Measurements from ENCODE around the gene ARHGAP31. TPM values are rescaled to one million over a fixed set of nuclear protein-coding genes. Genes with fewer than 3 reads are reported as not detected.

Gene ARHGAP31
- polyA plus RNA-seq, 4 donors: 0.89 to 6.4 (median 4.0) TPM

DNA sequence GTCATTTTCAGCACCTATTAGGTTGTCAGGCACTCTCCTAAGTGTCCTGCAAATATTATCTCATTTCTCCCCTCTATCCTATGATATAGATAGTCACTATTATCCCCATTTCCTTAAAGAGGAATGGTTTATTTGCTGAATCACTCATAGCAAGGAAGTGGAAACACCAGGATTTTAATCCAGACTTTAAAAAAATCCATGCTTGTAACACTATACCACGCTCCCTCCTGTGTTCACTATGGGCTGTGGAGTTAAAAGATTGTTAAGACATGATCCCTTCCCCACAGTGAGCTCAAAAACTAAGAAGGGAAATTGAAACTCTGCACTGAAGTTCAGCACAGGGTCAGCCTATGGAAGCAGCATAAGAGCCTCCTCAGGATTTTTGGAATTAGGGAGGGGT is 109.0 kb downstream of the ARHGAP31 start:
- no peak for FAIRE-seq
- Histone ChIP-seq H3K4me1 (ENCODE audit: control insufficient read depth in 3 of 3, insufficient read depth in 2 of 3, low read depth in 1 of 3, low read length in 2 of 3) (no peaks in the 10 kb centered on the region), H3K36me3 (ENCODE audit: control insufficient read depth in 3 of 3, insufficient read depth in 2 of 3, low read depth in 1 of 3, low read length in 3 of 3) (peaks cover 0 to 8% (median 6%) of the 10 kb centered on the region in 3 donors), H3K4me3 (ENCODE audit: low read depth in 1 of 3, low read length in 3 of 3) (no peak overlapping the region), H3K27ac (ENCODE audit: low read depth in 1 of 3, low read length in 2 of 3) (no peak overlapping the region), H3K9me3 (ENCODE audit: control insufficient read depth in 2 of 2, insufficient read depth in 1 of 2, low read depth in 1 of 2, low read length in 1 of 2) (no peaks in the 10 kb centered on the region), H3K27me3 (ENCODE audit: control insufficient read depth in 3 of 3, insufficient read depth in 3 of 3, low read length in 3 of 3) (no peaks in the 10 kb centered on the region)
- 79 to 91% (median 89%) methylated on average over 1 of the region's 1 CpG for WGBS, 3 donors
- DNase-seq: no peak

- H3K27ac ChIP-seq (ENCODE audit: low read depth in 1 of 3, low read length in 2 of 3): no peak overlapping the region
- H3K4me1 ChIP-seq (ENCODE audit: control insufficient read depth in 3 of 3, insufficient read depth in 2 of 3, low read depth in 1 of 3, low read length in 2 of 3): no peaks in the 10 kb centered on the region
- H3K4me3 ChIP-seq (ENCODE audit: low read depth in 1 of 3, low read length in 3 of 3): no peak overlapping the region
- H3K36me3 ChIP-seq (ENCODE audit: control insufficient read depth in 3 of 3, insufficient read depth in 2 of 3, low read depth in 1 of 3, low read length in 3 of 3): peaks cover 0 to 8% (median 6%) of the 10 kb centered on the region in 3 donors
- FAIRE-seq: no peak
- 79 to 95% (median 85%) methylated on average over 2 of the region's 2 CpGs for WGBS, 3 donors
- no peaks in the 10 kb centered on the region for H3K27me3 ChIP-seq (ENCODE audit: control insufficient read depth in 3 of 3, insufficient read depth in 3 of 3, low read length in 3 of 3)
- H3K9me3 ChIP-seq (ENCODE audit: control insufficient read depth in 2 of 2, insufficient read depth in 1 of 2, low read depth in 1 of 2, low read length in 1 of 2): no peaks in the 10 kb centered on the region
- DNase-seq: no peak
These were observed 111.1 kb downstream of the ARHGAP31 start for GRCh38 chr3:119405315-119405714.

DNA sequence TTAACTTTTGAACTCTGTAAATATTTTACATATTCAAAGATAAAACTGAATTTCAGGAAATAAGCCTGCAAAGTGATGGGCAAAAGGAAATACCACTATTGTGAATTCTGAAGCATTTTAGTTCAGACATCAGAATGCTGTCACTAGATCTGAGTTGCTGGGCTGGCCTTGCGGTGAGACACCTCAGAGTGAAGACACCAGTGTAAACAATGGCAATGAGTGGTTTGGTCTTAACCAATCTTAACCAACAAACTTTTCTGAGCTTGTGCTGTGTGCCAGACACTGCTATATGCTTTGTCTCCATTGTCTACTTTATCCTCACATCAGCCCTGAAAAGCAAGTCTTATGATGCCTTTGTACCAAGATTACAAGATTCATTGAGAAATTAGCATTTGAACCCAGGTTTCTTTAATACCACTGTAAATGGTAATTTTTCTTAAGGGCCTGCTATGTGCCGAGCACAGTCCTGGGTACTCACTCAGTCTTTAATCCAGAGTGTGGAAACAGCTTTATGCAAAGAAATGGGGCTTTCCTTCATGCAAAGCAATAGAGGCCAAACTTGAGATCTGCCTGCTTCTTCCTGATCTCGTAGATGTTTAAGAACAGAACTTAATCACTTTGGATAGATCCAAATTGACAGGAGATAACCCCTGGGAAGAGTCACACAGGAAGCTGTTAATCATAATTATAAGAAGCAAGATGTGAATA is 114.2 kb downstream of the ARHGAP31 start:
- Histone ChIP-seq H3K27me3 (ENCODE audit: control insufficient read depth in 3 of 3, insufficient read depth in 3 of 3, low read length in 3 of 3) (no peaks in the 10 kb centered on the region), H3K27ac (ENCODE audit: low read depth in 1 of 3, low read length in 2 of 3) (no peak overlapping the region), H3K9me3 (ENCODE audit: control insufficient read depth in 2 of 2, insufficient read depth in 1 of 2, low read depth in 1 of 2, low read length in 1 of 2) (no peaks in the 10 kb centered on the region), H3K36me3 (ENCODE audit: control insufficient read depth in 3 of 3, insufficient read depth in 2 of 3, low read depth in 1 of 3, low read length in 3 of 3) (peaks cover 0 to 2% (median 0%) of the 10 kb centered on the region in 3 donors), H3K4me3 (ENCODE audit: low read depth in 1 of 3, low read length in 3 of 3) (no peak overlapping the region), H3K4me1 (ENCODE audit: control insufficient read depth in 3 of 3, insufficient read depth in 2 of 3, low read depth in 1 of 3, low read length in 2 of 3) (no peaks in the 10 kb centered on the region)
- FAIRE-seq (no peak), DNase-seq (no peak)
- WGBS, 3 donors: 74 to 85% (median 84%) methylated on average over 3 of the region's 3 CpGs

DNA sequence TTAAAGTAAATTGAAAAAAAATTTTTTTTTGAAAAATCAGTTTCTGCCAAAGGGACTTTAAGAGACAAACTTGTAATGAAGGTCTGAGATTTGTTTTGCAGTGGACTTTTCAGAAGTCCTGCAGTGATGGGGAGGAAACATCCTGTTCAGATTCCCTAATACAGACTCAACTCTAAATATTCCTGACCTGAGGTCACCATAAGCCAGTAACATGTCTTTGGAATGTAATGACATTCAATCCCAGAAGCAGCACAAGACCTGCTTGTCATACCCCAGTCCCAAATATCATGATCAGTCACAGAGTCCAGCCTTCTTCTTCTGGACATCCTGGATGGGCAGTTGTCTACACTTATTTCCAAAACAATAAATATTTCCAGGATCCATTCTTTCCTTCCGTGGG is 115.7 kb downstream of the ARHGAP31 start:
- Histone ChIP-seq H3K27ac (ENCODE audit: low read depth in 1 of 3, low read length in 2 of 3) (no peak overlapping the region), H3K4me1 (ENCODE audit: control insufficient read depth in 3 of 3, insufficient read depth in 2 of 3, low read depth in 1 of 3, low read length in 2 of 3) (no peaks in the 10 kb centered on the region), H3K4me3 (ENCODE audit: low read depth in 1 of 3, low read length in 3 of 3) (no peak overlapping the region), H3K27me3 (ENCODE audit: control insufficient read depth in 3 of 3, insufficient read depth in 3 of 3, low read length in 3 of 3) (no peaks in the 10 kb centered on the region), H3K36me3 (ENCODE audit: control insufficient read depth in 3 of 3, insufficient read depth in 2 of 3, low read depth in 1 of 3, low read length in 3 of 3) (peaks cover 0 to 12% (median 0%) of the 10 kb centered on the region in 3 donors), H3K9me3 (ENCODE audit: control insufficient read depth in 2 of 2, insufficient read depth in 1 of 2, low read depth in 1 of 2, low read length in 1 of 2) (no peaks in the 10 kb centered on the region)
- FAIRE-seq (no peak), DNase-seq (no peak)
- WGBS, 3 donors: 88 to 97% (median 90%) methylated on average over 1 of the region's 1 CpG

DNA sequence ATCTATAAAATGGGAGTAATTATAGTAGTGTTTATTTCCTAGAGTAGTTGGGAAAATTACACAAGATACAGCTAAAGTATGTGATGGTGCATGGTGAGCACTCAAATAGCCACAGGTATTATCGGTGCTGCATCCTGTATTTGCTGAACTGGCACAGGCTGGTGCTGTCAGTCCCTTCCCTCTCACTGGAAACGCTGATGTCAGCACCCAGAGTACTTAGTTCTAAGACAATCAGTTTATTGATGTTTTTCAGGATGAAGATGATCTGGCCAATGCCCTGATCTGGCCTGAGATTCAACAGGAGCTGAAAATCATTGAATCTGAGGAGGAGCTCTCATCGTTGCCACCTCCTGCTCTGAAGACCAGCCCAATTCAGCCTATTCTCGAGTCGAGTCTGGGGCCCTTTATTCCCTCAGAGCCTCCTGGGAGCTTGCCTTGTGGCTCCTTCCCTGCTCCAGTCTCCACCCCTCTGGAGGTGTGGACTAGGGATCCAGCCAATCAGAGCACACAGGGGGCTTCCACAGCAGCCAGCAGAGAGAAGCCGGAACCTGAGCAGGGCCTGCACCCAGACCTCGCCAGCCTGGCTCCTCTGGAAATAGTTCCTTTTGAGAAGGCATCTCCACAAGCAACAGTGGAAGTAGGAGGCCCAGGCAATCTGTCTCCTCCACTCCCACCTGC is 119.6 kb downstream of the ARHGAP31 start:
- Histone ChIP-seq H3K36me3 (ENCODE audit: control insufficient read depth in 3 of 3, insufficient read depth in 2 of 3, low read depth in 1 of 3, low read length in 3 of 3) (peaks cover 0 to 21% (median 0%) of the 10 kb centered on the region in 3 donors), H3K4me1 (ENCODE audit: control insufficient read depth in 3 of 3, insufficient read depth in 2 of 3, low read depth in 1 of 3, low read length in 2 of 3) (no peaks in the 10 kb centered on the region), H3K27ac (ENCODE audit: low read depth in 1 of 3, low read length in 2 of 3) (no peak overlapping the region), H3K27me3 (ENCODE audit: control insufficient read depth in 3 of 3, insufficient read depth in 3 of 3, low read length in 3 of 3) (no peaks in the 10 kb centered on the region), H3K9me3 (ENCODE audit: control insufficient read depth in 2 of 2, insufficient read depth in 1 of 2, low read depth in 1 of 2, low read length in 1 of 2) (no peaks in the 10 kb centered on the region), H3K4me3 (ENCODE audit: low read depth in 1 of 3, low read length in 3 of 3) (no peak overlapping the region)
- 83 to 92% (median 86%) methylated on average over 7 of the region's 7 CpGs for WGBS, 3 donors
- FAIRE-seq (no peak), DNase-seq (no peak)

DNA sequence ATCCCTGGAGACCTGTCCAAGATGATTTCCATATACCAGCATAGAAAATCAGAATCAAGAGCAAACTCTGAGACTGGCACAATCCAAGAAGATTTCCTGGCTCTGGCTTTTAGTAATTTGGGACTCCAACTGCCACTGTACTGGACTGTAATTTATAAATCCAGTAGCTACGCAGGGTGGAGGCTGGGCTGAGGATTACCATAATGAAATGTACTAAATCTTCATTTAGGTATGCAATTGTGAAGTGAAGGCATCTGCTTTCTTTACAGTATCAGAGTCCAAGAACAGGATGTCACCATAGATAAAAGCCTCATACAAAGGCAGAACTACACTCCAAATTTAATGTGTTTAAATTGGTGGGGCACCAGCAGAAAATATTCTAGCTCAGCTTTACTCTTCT is 122.7 kb downstream of the ARHGAP31 start:
- DNase-seq (no peak), FAIRE-seq (no peak)
- Histone ChIP-seq H3K4me1 (ENCODE audit: control insufficient read depth in 3 of 3, insufficient read depth in 2 of 3, low read depth in 1 of 3, low read length in 2 of 3) (no peaks in the 10 kb centered on the region), H3K4me3 (ENCODE audit: low read depth in 1 of 3, low read length in 3 of 3) (no peak overlapping the region), H3K9me3 (ENCODE audit: control insufficient read depth in 2 of 2, insufficient read depth in 1 of 2, low read depth in 1 of 2, low read length in 1 of 2) (no peaks in the 10 kb centered on the region), H3K27me3 (ENCODE audit: control insufficient read depth in 3 of 3, insufficient read depth in 3 of 3, low read length in 3 of 3) (no peaks in the 10 kb centered on the region), H3K36me3 (ENCODE audit: control insufficient read depth in 3 of 3, insufficient read depth in 2 of 3, low read depth in 1 of 3, low read length in 3 of 3) (peaks cover 0 to 19% (median 0%) of the 10 kb centered on the region in 3 donors), H3K27ac (ENCODE audit: low read depth in 1 of 3, low read length in 2 of 3) (no peak overlapping the region)
- WGBS, 3 donors: 93 to 96% (median 95%) methylated on average over 1 of the region's 1 CpG

DNA sequence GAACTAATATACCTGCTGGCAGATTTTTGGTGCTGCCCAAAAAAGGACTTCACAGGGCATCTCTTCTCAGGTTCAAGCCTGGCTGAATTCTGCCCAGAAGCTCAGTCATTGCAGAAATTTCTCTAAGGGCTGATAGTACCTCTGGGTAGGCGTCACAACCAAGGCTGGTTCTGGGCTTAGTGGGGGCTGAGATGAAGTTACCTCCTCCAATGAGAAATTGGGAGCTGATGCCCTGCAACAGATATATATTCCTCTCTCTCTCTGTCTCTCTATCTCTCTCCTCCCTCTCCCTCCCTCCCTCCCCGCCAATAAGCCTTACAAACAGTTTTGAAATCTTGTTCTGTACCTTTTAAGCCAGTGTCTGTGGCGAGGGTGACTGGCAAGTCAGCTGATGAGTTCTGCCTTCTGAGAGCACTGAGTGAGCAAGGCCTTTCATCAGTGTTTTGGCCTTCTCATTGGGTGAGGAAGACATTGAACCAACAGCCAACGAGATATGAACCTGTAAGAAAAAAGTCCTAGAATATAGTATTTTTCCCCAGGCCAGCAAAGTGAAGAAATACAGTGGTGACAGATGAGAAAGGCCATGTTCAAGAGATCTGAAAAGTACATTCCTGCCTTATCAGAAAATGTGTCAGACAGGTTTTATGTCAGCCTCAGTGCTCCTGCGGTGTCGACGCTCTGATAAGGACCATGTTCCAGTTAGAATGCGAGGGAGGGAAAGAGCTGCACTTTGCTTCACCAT is 123.8 kb downstream of the ARHGAP31 start:
- H3K4me1 ChIP-seq (ENCODE audit: control insufficient read depth in 3 of 3, insufficient read depth in 2 of 3, low read depth in 1 of 3, low read length in 2 of 3): no peaks in the 10 kb centered on the region
- H3K27ac ChIP-seq (ENCODE audit: low read depth in 1 of 3, low read length in 2 of 3): no peak overlapping the region
- no peak overlapping the region for H3K4me3 ChIP-seq (ENCODE audit: low read depth in 1 of 3, low read length in 3 of 3)
- DNase-seq (no peak), FAIRE-seq (no peak)
- H3K27me3 ChIP-seq (ENCODE audit: control insufficient read depth in 3 of 3, insufficient read depth in 3 of 3, low read length in 3 of 3): no peaks in the 10 kb centered on the region
- H3K9me3 ChIP-seq (ENCODE audit: control insufficient read depth in 2 of 2, insufficient read depth in 1 of 2, low read depth in 1 of 2, low read length in 1 of 2): no peaks in the 10 kb centered on the region
- H3K36me3 ChIP-seq (ENCODE audit: control insufficient read depth in 3 of 3, insufficient read depth in 2 of 3, low read depth in 1 of 3, low read length in 3 of 3): peaks cover 0 to 19% (median 0%) of the 10 kb centered on the region in 3 donors
- WGBS, 3 donors: 79 to 92% (median 83%) methylated on average over 8 of the region's 8 CpGs

- FAIRE-seq (no peak), DNase-seq (no peak)
- Histone ChIP-seq H3K27me3 (ENCODE audit: control insufficient read depth in 3 of 3, insufficient read depth in 3 of 3, low read length in 3 of 3) (no peaks in the 10 kb centered on the region), H3K9me3 (ENCODE audit: control insufficient read depth in 2 of 2, insufficient read depth in 1 of 2, low read depth in 1 of 2, low read length in 1 of 2) (no peaks in the 10 kb centered on the region), H3K36me3 (ENCODE audit: control insufficient read depth in 3 of 3, insufficient read depth in 2 of 3, low read depth in 1 of 3, low read length in 3 of 3) (peaks cover 0 to 18% (median 0%) of the 10 kb centered on the region in 3 donors), H3K27ac (ENCODE audit: low read depth in 1 of 3, low read length in 2 of 3) (no peak overlapping the region), H3K4me1 (ENCODE audit: control insufficient read depth in 3 of 3, insufficient read depth in 2 of 3, low read depth in 1 of 3, low read length in 2 of 3) (no peaks in the 10 kb centered on the region), H3K4me3 (ENCODE audit: low read depth in 1 of 3, low read length in 3 of 3) (no peak overlapping the region)
These were observed 124.5 kb downstream of the ARHGAP31 start for GRCh38 chr3:119418641-119419040.
